ENCODE results near the gene LHFPL3. TPM values are rescaled to one million over a fixed set of nuclear protein-coding genes. Genes with fewer than 3 reads are reported as not detected.

The LHFPL3 gene
- total RNA-seq, 1 experiment from 2014 or later, result not detected

GRCh38 chr7:104851268-104851667, 522.9 kb downstream of the LHFPL3 start:
- H3K4me3 ChIP-seq (replicated peaks in 1 of 2; ENCODE audit: low read depth in 1 of 2, low read length in 2 of 2), result no peak overlapping the region
- ChIA-PET CTCF (interaction anchor here (1.7 kb wide), 2 partner anchors 11 to 32 kb away, joined by 5 to 7 read pairs; no protein-coding TSS in a partner anchor), RAD21 (ENCODE audit: low non-redundant PET in 1 of 2, low total read pairs in 2 of 2, uncharacterized antibody in 2 of 2, unreplicated experiment in 2 of 2) (no interaction called here), POLR2A (no interaction called here)
- peaks cover 41% of the 10 kb centered on the region for H3K27me3 ChIP-seq (ENCODE audit: insufficient read depth, low read length)
- no peaks in the 10 kb centered on the region for H3K9me3 ChIP-seq (ENCODE audit: control insufficient read depth in 1 of 2, insufficient read depth in 1 of 2, low read depth in 1 of 2, low read length in 2 of 2)
- DNase-seq (ENCODE audit: low read depth, low spot score) (no peak), ATAC-seq (no peak)
- H3K36me3 ChIP-seq (ENCODE audit: control insufficient read depth in 1 of 2, insufficient read depth in 2 of 2, low read length in 2 of 2), result no peaks in the 10 kb centered on the region
- H3K4me1 ChIP-seq (ENCODE audit: control insufficient read depth in 1 of 2, insufficient read depth in 2 of 2, low read length in 2 of 2), result no peaks in the 10 kb centered on the region
- no peak overlapping the region for H3K27ac ChIP-seq (ENCODE audit: low read depth, low read length)
- H3K9me2 ChIP-seq (ENCODE audit: insufficient read depth), result no peaks in the 10 kb centered on the region
- no TSS peak for BruUV-seq (replicated peaks)
- H3K9ac ChIP-seq (ENCODE audit: low read length), result no peak overlapping the region
- no peak overlapping the region for H3K4me2 ChIP-seq (ENCODE audit: low read length)
- TF ChIP-seq ZFX (IDR thresholded peaks at IDR 0.05), result no peak
- no peak for TF ChIP-seq POLR2AphosphoS5 (IDR thresholded peaks at IDR 0.05; ENCODE audit: low read depth, low read length)
- TF ChIP-seq, protein P1, sequence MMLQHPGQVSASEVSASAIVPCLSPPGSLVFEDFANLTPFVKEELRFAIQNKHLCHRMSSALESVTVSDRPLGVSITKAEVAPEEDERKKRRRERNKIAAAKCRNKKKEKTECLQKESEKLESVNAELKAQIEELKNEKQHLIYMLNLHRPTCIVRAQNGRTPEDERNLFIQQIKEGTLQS (IDR thresholded peaks at IDR 0.05), result no peak
- no peak for TF ChIP-seq CEBPB (IDR thresholded peaks at IDR 0.05; ENCODE audit: low read depth)
- no peak for TF ChIP-seq SIN3A (IDR thresholded peaks at IDR 0.05; ENCODE audit: low read depth)
- no peak for TF ChIP-seq EZH2phosphoT487 (IDR thresholded peaks at IDR 0.05; ENCODE audit: borderline replicate concordance)
- TF ChIP-seq SP1 (IDR thresholded peaks at IDR 0.05; ENCODE audit: low read depth), result no peak
- no peak for TF ChIP-seq EGR1 (IDR thresholded peaks at IDR 0.05; ENCODE audit: low read depth)
- TF ChIP-seq, protein P2, sequence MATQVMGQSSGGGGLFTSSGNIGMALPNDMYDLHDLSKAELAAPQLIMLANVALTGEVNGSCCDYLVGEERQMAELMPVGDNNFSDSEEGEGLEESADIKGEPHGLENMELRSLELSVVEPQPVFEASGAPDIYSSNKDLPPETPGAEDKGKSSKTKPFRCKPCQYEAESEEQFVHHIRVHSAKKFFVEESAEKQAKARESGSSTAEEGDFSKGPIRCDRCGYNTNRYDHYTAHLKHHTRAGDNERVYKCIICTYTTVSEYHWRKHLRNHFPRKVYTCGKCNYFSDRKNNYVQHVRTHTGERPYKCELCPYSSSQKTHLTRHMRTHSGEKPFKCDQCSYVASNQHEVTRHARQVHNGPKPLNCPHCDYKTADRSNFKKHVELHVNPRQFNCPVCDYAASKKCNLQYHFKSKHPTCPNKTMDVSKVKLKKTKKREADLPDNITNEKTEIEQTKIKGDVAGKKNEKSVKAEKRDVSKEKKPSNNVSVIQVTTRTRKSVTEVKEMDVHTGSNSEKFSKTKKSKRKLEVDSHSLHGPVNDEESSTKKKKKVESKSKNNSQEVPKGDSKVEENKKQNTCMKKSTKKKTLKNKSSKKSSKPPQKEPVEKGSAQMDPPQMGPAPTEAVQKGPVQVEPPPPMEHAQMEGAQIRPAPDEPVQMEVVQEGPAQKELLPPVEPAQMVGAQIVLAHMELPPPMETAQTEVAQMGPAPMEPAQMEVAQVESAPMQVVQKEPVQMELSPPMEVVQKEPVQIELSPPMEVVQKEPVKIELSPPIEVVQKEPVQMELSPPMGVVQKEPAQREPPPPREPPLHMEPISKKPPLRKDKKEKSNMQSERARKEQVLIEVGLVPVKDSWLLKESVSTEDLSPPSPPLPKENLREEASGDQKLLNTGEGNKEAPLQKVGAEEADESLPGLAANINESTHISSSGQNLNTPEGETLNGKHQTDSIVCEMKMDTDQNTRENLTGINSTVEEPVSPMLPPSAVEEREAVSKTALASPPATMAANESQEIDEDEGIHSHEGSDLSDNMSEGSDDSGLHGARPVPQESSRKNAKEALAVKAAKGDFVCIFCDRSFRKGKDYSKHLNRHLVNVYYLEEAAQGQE (IDR thresholded peaks at IDR 0.05; ENCODE audit: low read depth), result no peak
- TF ChIP-seq RAD21 (IDR thresholded peaks at IDR 0.05; ENCODE audit: low read depth), result no peak
- TF ChIP-seq POLR2A (IDR thresholded peaks at IDR 0.05; ENCODE audit: borderline replicate concordance, extremely low read depth, insufficient read depth, insufficient read length), result no peak
- TF ChIP-seq ZNF274 (IDR thresholded peaks at IDR 0.05; ENCODE audit: low read depth, low read length), result no peak
- TF ChIP-seq ELF1 (IDR thresholded peaks at IDR 0.05; ENCODE audit: borderline replicate concordance, low read depth), result no peak
- H3K79me2 ChIP-seq (ENCODE audit: insufficient read depth, low read length), result no peaks in the 10 kb centered on the region
- H2AFZ ChIP-seq (ENCODE audit: low read depth, low read length, poor library complexity, severe bottlenecking), result no peak overlapping the region
- H4K20me1 ChIP-seq (ENCODE audit: insufficient read depth), result no peaks in the 10 kb centered on the region
- intact Hi-C loops (cut with micrococcal nuclease), result loop anchor here (10.0 kb wide), 1 partner anchor 1276 kb away; no protein-coding TSS in a partner anchor
